Activated naive CD4-positive, alpha-beta T cell treated with anti-CD3 and anti-CD28 coated beads, Interleukin-2, amount 50 U/mL, for 72 hours (primary cell): ENCODE measurements around the gene FBXL7. TPM values are rescaled to one million over a fixed set of nuclear protein-coding genes. Genes with fewer than 3 reads are reported as not detected.

Experiments used
- ATAC-seq, 2 donors: fragments of 150-1000 bp; cut with Tn5 transposase; 2 replicates each; pipeline ENCODE4 v1.10.0; 2021; ENCODE audit warnings: mild to moderate bottlenecking in 2 of 2, moderate library complexity in 2 of 2
- DNase-seq, 2 donors: peaks; one replicate each; pipeline ENCODE4 v3.0.0; 2021 to 2022; ENCODE audit warnings: low spot score in 2 of 2
- H3K27ac Mint-ChIP-seq, 2 donors: one replicate each; pipeline ENCODE4 v1.8.0; 2022; ENCODE audit warnings: mild to moderate bottlenecking in 2 of 2, mixed read lengths in 2 of 2
- H3K36me3 Mint-ChIP-seq, 2 donors: one replicate each; pipeline ENCODE4 v1.8.0; 2022; ENCODE audit warnings: mixed read lengths in 2 of 2
- H3K9me3 Mint-ChIP-seq, 2 donors: one replicate each; pipeline ENCODE4 v1.8.0; 2022; ENCODE audit warnings: mixed read lengths in 2 of 2
- total RNA-seq, 2 donors: library from RNA; stranded (reverse); gene quantifications; one replicate each; pipeline ENCODE4 v1.2.3, GENCODE V29; 2022

Gene FBXL7
- total RNA-seq, 2 donors from 2014 or later, result not detected

- no peak for DNase-seq
- no peak overlapping the region for H3K27ac Mint-ChIP-seq
- peaks cover 0 to 13% of the 10 kb centered on the region in 2 donors for H3K9me3 Mint-ChIP-seq
- ATAC-seq, result no peak
- H3K36me3 Mint-ChIP-seq, result no peaks in the 10 kb centered on the region
Measured at GRCh38 chr5:15752663-15753285, 252.8 kb downstream of the FBXL7 start.

- no peak overlapping the region for H3K27ac Mint-ChIP-seq
- ATAC-seq (no peak), DNase-seq (no peak)
- H3K9me3 Mint-ChIP-seq, result peaks cover 0 to 13% of the 10 kb centered on the region in 2 donors
- no peaks in the 10 kb centered on the region for H3K36me3 Mint-ChIP-seq
Measured at GRCh38 chr5:15753752-15754151, 253.8 kb downstream of the FBXL7 start.

DNA sequence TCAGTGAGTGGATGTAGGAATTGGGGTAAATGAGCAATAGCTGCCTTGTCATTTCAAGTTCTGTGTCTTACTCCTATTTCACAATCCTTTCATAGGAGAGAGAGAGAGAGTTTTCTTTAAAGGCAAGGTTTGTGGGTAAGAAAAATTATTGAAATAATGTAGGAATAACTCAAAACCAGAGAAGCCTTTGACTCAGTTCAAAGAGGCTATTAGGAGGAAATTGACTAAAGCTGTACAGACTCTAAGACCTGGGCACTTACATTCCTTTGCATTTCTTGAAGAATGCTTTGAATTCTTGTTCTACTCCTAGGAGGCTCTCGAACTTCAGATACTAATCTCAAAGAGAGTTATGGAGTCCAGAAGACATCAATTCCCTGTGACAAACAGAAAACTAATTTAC, 257.1 kb downstream of the FBXL7 start:
- ATAC-seq, result no peak
- DNase-seq, result no peak
- H3K9me3 Mint-ChIP-seq, result peaks cover 0 to 6% of the 10 kb centered on the region in 2 donors
- H3K36me3 Mint-ChIP-seq, result no peaks in the 10 kb centered on the region
- no peak overlapping the region for H3K27ac Mint-ChIP-seq

GRCh38 chr5:15757619-15758018, 257.6 kb downstream of the FBXL7 start:
- peaks cover 0 to 6% of the 10 kb centered on the region in 2 donors for H3K9me3 Mint-ChIP-seq
- DNase-seq, result no peak
- no peak overlapping the region for H3K27ac Mint-ChIP-seq
- no peak for ATAC-seq
- H3K36me3 Mint-ChIP-seq, result no peaks in the 10 kb centered on the region

- peaks cover 0 to 4% of the 10 kb centered on the region in 2 donors for H3K36me3 Mint-ChIP-seq
- peaks cover 14 to 21% of the 10 kb centered on the region in 2 donors for H3K9me3 Mint-ChIP-seq
- ATAC-seq (no peak), DNase-seq (no peak)
- no peak overlapping the region for H3K27ac Mint-ChIP-seq
Measured at GRCh38 chr5:15762668-15763067, 262.7 kb downstream of the FBXL7 start.

DNA sequence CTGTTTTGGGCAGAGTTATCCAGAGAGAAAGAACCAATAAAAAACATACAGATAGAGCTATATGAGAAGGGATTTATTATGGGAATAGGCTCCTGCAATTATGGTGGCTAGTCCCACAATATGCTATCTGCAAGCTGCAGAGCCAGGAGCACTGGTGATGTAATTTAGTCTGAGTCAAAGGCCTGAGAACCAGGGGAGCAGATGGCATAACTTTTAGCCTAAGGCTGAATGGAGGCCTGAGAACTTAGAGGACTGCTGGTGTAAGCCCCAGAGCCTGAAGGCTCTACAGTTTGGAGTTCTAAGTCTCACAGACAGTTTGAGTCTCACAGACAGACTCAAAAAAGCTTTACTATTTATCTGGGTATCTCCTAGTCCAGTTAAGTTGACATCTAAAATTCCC, 263.8 kb downstream of the FBXL7 start:
- ATAC-seq, result no peak
- H3K27ac Mint-ChIP-seq, result no peak overlapping the region

DNA sequence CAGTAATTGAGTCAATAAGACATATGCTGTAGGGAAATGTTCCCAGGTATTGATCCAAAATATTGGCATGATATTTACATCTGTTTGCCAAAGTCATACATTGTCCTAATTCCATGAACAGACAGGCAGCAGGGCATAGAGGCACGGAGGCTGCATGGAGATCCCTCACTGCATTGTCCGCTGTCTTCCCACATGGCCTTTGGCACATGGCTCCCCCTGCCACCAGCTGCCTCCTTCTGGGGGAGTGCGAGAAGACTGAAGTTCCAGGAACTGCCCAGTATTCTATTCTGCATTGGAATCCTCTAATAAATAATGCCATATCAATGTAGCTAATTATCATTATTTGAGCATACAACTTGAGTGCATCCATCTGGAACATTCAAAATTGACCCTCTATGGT, 269.0 kb downstream of the FBXL7 start:
- Mint-ChIP-seq H3K27ac (no peak overlapping the region), H3K9me3 (peaks cover 14 to 21% of the 10 kb centered on the region in 2 donors), H3K36me3 (peaks cover 0 to 4% of the 10 kb centered on the region in 2 donors)
- DNase-seq, result no peak
- ATAC-seq, result no peak

More for the DNA sequence above, 263.8 kb downstream of the FBXL7 start:
- peaks cover 14 to 21% of the 10 kb centered on the region in 2 donors for H3K9me3 Mint-ChIP-seq
- no peak for DNase-seq
- peaks cover 0 to 4% of the 10 kb centered on the region in 2 donors for H3K36me3 Mint-ChIP-seq

DNA sequence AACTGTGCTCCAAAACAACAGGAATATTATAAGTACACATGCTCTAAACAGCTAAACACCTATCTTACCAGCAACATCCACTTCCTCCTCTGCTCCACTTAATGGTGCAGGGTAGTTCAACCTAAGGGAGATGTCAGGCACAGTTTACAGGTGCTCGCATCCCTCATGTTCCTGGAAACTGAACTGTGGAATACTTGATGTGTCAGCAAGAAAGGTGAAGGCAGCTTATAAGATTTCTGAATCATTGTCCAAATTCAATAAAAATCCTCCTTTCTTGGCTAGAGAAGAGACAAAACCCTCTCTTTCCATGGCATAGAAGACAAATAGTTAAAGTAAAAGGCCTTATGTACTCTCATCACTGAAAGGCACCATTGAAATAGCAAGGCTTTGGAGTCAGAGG, 272.2 kb downstream of the FBXL7 start:
- Mint-ChIP-seq H3K27ac (no peak overlapping the region), H3K36me3 (peaks cover 0 to 2% of the 10 kb centered on the region in 2 donors), H3K9me3 (peaks cover 0 to 6% of the 10 kb centered on the region in 2 donors)
- DNase-seq, result no peak
- no peak for ATAC-seq

GRCh38 chr5:15774632-15775031, 274.7 kb downstream of the FBXL7 start:
- H3K9me3 Mint-ChIP-seq, result peaks cover 7 to 13% of the 10 kb centered on the region in 2 donors
- DNase-seq (no peak), ATAC-seq (no peak)
- H3K36me3 Mint-ChIP-seq, result no peaks in the 10 kb centered on the region
- no peak overlapping the region for H3K27ac Mint-ChIP-seq

- Mint-ChIP-seq H3K36me3 (no peaks in the 10 kb centered on the region), H3K27ac (no peak overlapping the region), H3K9me3 (peaks cover 13 to 19% of the 10 kb centered on the region in 2 donors)
- ATAC-seq, result no peak
- no peak for DNase-seq
Measured at GRCh38 chr5:15776346-15776745, 276.4 kb downstream of the FBXL7 start.

DNA sequence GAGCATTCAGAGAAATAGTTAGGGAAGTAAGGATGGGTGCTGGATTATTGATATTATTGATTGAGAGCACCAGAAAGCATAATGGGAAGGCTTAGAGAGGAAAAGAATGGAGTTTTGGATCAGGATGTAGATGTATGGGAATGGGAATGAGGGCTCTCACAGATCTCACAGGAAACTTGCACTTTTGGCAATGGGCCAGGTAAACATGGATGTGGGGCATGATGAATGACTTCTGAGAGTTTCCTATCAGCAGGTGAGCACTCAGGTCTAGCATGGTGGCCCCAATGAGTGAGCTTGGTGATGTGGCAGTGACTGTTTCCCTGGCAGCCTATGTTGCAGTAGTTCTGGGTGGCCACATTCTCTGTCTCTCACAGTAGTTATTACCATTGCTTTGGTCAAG, 283.8 kb downstream of the FBXL7 start:
- peaks cover 14 to 18% of the 10 kb centered on the region in 2 donors for H3K9me3 Mint-ChIP-seq
- no peaks in the 10 kb centered on the region for H3K36me3 Mint-ChIP-seq
- no peak for ATAC-seq
- no peak overlapping the region for H3K27ac Mint-ChIP-seq
- no peak for DNase-seq

DNA sequence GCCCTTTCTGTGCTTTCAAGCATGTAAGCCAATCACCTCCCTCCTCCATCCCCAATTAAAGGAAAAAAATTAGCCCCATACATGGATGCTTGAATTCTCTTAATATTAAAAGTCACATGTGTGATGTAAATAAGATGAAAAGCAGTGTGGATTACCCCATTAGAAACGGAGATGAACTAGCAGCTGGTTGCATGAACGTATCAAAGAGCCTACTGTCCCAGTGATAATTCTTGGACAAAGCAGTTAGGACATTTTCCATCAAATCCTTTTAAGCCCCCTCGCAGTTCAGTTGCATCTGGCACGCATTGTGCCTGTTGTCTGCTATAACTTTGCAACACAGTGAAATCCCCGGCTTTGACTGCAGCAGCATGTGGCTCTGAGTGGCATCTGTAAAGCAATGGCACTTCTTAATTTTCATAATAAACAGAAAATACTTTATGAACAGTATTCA, 285.6 kb downstream of the FBXL7 start:
- Mint-ChIP-seq H3K9me3 (peaks cover 10 to 14% of the 10 kb centered on the region in 2 donors), H3K36me3 (no peaks in the 10 kb centered on the region), H3K27ac (no peak overlapping the region)
- ATAC-seq (no peak), DNase-seq (no peak)

DNA sequence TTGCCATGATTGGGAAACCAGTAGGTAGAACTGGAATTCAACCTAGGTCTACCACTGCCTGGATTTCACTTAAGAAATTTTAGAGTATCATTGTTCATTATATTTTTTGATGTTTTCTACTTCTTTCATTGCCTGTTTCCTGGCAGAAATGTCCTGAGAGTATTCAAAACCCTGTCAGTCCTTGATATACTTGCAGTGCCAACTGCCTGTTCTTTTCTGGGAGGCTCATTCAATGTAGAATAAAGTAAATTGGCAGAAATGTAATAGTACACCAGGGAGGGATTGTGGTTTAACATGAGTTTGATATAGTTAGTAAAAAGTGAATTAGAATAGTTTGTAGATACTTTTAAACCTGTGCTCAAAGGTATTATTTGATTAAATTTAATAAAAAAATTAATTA, 286.3 kb downstream of the FBXL7 start:
- ATAC-seq, result no peak
- Mint-ChIP-seq H3K27ac (no peak overlapping the region), H3K36me3 (no peaks in the 10 kb centered on the region), H3K9me3 (peaks cover 4 to 9% of the 10 kb centered on the region in 2 donors)
- DNase-seq, result no peak

DNA sequence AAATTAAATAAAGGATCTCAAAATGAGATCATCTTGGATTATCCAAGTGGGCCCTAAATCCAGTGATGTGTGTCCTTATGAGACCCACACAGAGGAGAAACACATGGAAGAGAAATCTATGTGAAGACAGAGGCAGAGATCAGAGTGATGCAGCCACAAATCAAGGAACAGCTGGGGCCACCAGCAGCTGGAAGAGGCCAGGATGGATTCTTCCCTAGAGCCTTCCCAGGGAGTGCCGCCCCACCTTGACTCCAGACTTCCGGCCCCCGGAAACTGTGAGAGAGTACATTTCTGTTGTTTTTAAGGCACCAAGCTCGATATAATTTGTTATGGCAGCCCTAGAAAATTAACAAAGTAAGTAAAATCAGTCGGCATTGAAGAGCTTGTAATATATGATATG, 286.9 kb downstream of the FBXL7 start:
- H3K27ac Mint-ChIP-seq, result no peak overlapping the region
- ATAC-seq, result no peak
- DNase-seq, result no peak
- peaks cover 3 to 6% of the 10 kb centered on the region in 2 donors for H3K9me3 Mint-ChIP-seq
- H3K36me3 Mint-ChIP-seq, result no peaks in the 10 kb centered on the region

GRCh38 chr5:15787681-15788080, 287.7 kb downstream of the FBXL7 start:
- DNase-seq, result no peak
- H3K27ac Mint-ChIP-seq, result no peak overlapping the region
- peaks cover 3 to 6% of the 10 kb centered on the region in 2 donors for H3K9me3 Mint-ChIP-seq
- no peaks in the 10 kb centered on the region for H3K36me3 Mint-ChIP-seq
- ATAC-seq, result no peak

- no peak for DNase-seq
Measured at GRCh38 chr5:15789642-15790041, 289.7 kb downstream of the FBXL7 start.

GRCh38 chr5:15790446-15791018, 290.6 kb downstream of the FBXL7 start:
- peaks cover 0 to 6% of the 10 kb centered on the region in 2 donors for H3K9me3 Mint-ChIP-seq
- H3K36me3 Mint-ChIP-seq, result no peaks in the 10 kb centered on the region
- ATAC-seq, result no peak
- DNase-seq, result no peak
- H3K27ac Mint-ChIP-seq, result no peak overlapping the region

More at GRCh38 chr5:15789642-15790041, 289.7 kb downstream of the FBXL7 start:
- ATAC-seq, result no peak
- H3K9me3 Mint-ChIP-seq, result peaks cover 3 to 6% of the 10 kb centered on the region in 2 donors
- no peaks in the 10 kb centered on the region for H3K36me3 Mint-ChIP-seq
- H3K27ac Mint-ChIP-seq, result no peak overlapping the region

- no peaks in the 10 kb centered on the region for H3K36me3 Mint-ChIP-seq
- ATAC-seq (no peak), DNase-seq (no peak)
- H3K27ac Mint-ChIP-seq, result no peak overlapping the region
- peaks cover 0 to 6% of the 10 kb centered on the region in 2 donors for H3K9me3 Mint-ChIP-seq
Measured at GRCh38 chr5:15791274-15791673, 291.3 kb downstream of the FBXL7 start.
